ENCODE measurements around the gene BMP2.

BMP2 gene

GRCh38 chr20:6746901-6747609 is 20.4 kb upstream of the BMP2 start:
- no peak for DNase-seq
- ATAC-seq (replicated peaks): no peak
- no peaks in the 10 kb centered on the region for H3K27me3 Mint-ChIP-seq
- peaks cover 0 to 2% of the 10 kb centered on the region in 2 donors for H3K9me3 Mint-ChIP-seq
- H3K4me1 Mint-ChIP-seq (ENCODE audit: low read depth in 2 of 2): no peaks in the 10 kb centered on the region
- H3K4me3 Mint-ChIP-seq: no peak overlapping the region
- H3K36me3 Mint-ChIP-seq (ENCODE audit: insufficient read depth): no peaks in the 10 kb centered on the region
- no peak overlapping the region for H3K27ac Mint-ChIP-seq

DNA sequence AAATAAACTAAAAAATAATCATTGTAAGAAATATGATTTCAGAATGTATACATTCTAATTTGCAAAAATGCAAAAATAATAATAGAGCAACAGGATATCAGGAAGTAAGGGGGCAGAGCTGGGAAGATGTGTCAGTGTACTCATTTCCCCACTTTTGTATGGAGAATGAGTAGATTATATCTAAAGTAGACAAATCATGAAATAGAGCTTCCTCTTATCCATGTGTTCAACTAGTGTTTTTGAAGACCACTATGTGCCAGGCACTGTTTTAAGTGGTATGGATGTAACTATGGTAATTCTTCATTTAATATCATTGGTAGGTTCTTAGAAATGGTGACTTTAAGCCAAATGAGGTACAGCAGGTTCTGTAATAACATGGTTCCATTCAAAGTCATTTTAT is 17.0 kb upstream of the BMP2 start:
- H3K27ac Mint-ChIP-seq: no peak overlapping the region
- no peak for ATAC-seq (replicated peaks)
- H3K27me3 Mint-ChIP-seq: no peaks in the 10 kb centered on the region
- no peak overlapping the region for H3K4me3 Mint-ChIP-seq
- H3K4me1 Mint-ChIP-seq (ENCODE audit: low read depth in 2 of 2): no peaks in the 10 kb centered on the region
- H3K9me3 Mint-ChIP-seq: peaks cover 0 to 9% of the 10 kb centered on the region in 2 donors
- DNase-seq: no peak
- no peaks in the 10 kb centered on the region for H3K36me3 Mint-ChIP-seq (ENCODE audit: insufficient read depth)

- Mint-ChIP-seq H3K27me3 (no peaks in the 10 kb centered on the region), H3K9me3 (peaks cover 0 to 12% of the 10 kb centered on the region in 2 donors), H3K4me1 (ENCODE audit: low read depth in 2 of 2) (no peaks in the 10 kb centered on the region), H3K27ac (no peak overlapping the region), H3K36me3 (ENCODE audit: insufficient read depth) (peaks cover 3% of the 10 kb centered on the region), H3K4me3 (no peak overlapping the region)
- no peak for ATAC-seq (replicated peaks)
- no peak for DNase-seq
These were observed 10.5 kb upstream of the BMP2 start for GRCh38 chr20:6756693-6757595.

DNA sequence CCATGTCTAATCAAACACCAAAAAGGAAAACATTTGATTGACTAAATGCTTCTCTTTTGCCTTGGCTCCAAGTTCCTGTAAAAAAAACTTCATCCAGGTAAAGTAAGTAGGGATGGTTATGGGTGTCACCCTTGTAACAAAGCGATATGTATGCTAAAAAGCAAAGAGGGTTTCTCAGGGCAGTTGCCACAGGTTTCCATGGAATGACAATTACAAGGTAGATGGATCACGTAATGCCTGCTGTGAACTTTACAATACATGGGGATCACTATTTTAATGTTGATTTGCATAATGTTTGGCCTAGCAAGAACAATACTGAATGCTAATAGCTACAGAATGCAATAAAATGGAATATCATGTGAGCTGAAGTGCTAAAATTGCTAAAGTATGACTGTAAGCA is 2.9 kb upstream of the BMP2 start:
- H3K36me3 Mint-ChIP-seq (ENCODE audit: insufficient read depth): no peaks in the 10 kb centered on the region

DNA sequence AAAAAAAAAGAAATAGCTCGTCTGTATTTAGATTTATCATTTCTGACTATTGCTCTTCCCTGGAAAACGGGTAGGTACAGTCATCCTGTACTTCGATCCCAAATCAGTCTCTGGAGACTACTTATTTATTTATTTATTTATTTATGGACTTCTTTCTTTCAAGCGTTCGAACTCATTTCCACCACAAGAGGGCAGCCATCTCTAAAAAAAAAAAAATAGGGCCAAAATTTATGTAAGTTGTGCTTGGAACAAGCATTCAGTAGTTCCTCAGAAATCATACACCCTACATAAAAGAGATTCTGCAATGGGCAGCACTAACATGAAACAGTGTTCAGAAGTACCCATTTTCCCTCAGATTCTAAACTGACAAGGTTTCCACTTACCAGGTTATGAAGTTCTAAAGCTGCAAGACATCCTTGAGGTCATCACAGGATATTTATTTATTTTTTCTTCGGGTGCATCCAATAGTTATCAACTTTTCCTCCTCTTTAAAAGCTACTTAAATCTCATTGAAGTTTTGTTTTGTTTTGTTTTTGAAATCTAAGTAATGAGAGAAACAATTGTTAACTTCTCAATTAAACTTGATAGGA is 1.9 kb upstream of the BMP2 start:
- H3K9me3 Mint-ChIP-seq: no peaks in the 10 kb centered on the region
- peaks cover 19 to 31% of the 10 kb centered on the region in 2 donors for H3K27me3 Mint-ChIP-seq
- DNase-seq (no peak), ATAC-seq (replicated peaks) (no peak)
- H3K36me3 Mint-ChIP-seq (ENCODE audit: insufficient read depth): no peaks in the 10 kb centered on the region
- no peak overlapping the region for H3K27ac Mint-ChIP-seq
- H3K4me3 Mint-ChIP-seq: no peak overlapping the region
- H3K4me1 Mint-ChIP-seq (ENCODE audit: low read depth in 2 of 2): peaks cover 0 to 4% of the 10 kb centered on the region in 2 donors

More for the DNA sequence above, 2.9 kb upstream of the BMP2 start:
- no peak overlapping the region for H3K27ac Mint-ChIP-seq
- peaks cover 14 to 21% of the 10 kb centered on the region in 2 donors for H3K27me3 Mint-ChIP-seq
- H3K9me3 Mint-ChIP-seq: no peaks in the 10 kb centered on the region
- ATAC-seq (replicated peaks) (no peak), DNase-seq (no peak)
- H3K4me3 Mint-ChIP-seq: no peak overlapping the region
- H3K4me1 Mint-ChIP-seq (ENCODE audit: low read depth in 2 of 2): peaks cover 0 to 4% of the 10 kb centered on the region in 2 donors

DNA sequence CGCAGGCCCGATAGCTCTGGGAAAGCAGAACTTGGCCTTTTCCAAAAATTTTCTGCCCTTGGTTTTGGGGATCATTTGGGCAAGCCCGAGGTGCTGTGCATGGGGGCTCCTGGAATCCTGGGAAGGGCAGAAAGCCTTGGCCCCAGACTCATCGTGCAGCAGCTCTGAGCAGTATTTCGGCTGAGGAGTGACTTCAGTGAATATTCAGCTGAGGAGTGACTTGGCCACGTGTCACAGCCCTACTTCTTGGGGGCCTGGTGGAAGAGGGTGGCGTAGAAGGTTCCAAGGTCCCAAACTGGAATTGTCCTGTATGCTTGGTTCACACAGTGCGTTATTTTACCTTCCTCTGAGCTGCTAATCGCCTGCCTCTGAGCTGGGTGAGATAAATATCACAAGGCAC is 1.1 kb upstream of the BMP2 start:
- no peak for DNase-seq
- no peak overlapping the region for H3K27ac Mint-ChIP-seq
- no peaks in the 10 kb centered on the region for H3K36me3 Mint-ChIP-seq (ENCODE audit: insufficient read depth)
- H3K9me3 Mint-ChIP-seq: no peaks in the 10 kb centered on the region
- H3K4me3 Mint-ChIP-seq: no peak overlapping the region
- H3K27me3 Mint-ChIP-seq: peaks cover 22 to 39% of the 10 kb centered on the region in 2 donors
- no peak for ATAC-seq (replicated peaks)
- H3K4me1 Mint-ChIP-seq (ENCODE audit: low read depth in 2 of 2): peaks cover 0 to 4% of the 10 kb centered on the region in 2 donors

GRCh38 chr20:6767126-6767535 is 355 bp upstream of the BMP2 start:
- no peak overlapping the region for H3K4me3 Mint-ChIP-seq
- H3K4me1 Mint-ChIP-seq (ENCODE audit: low read depth in 2 of 2): peaks cover 0 to 4% of the 10 kb centered on the region in 2 donors
- no peak for DNase-seq
- no peak overlapping the region for H3K27ac Mint-ChIP-seq
- peaks cover 22 to 39% of the 10 kb centered on the region in 2 donors for H3K27me3 Mint-ChIP-seq
- H3K36me3 Mint-ChIP-seq (ENCODE audit: insufficient read depth): no peaks in the 10 kb centered on the region
- ATAC-seq (replicated peaks): no peak
- no peaks in the 10 kb centered on the region for H3K9me3 Mint-ChIP-seq

DNA sequence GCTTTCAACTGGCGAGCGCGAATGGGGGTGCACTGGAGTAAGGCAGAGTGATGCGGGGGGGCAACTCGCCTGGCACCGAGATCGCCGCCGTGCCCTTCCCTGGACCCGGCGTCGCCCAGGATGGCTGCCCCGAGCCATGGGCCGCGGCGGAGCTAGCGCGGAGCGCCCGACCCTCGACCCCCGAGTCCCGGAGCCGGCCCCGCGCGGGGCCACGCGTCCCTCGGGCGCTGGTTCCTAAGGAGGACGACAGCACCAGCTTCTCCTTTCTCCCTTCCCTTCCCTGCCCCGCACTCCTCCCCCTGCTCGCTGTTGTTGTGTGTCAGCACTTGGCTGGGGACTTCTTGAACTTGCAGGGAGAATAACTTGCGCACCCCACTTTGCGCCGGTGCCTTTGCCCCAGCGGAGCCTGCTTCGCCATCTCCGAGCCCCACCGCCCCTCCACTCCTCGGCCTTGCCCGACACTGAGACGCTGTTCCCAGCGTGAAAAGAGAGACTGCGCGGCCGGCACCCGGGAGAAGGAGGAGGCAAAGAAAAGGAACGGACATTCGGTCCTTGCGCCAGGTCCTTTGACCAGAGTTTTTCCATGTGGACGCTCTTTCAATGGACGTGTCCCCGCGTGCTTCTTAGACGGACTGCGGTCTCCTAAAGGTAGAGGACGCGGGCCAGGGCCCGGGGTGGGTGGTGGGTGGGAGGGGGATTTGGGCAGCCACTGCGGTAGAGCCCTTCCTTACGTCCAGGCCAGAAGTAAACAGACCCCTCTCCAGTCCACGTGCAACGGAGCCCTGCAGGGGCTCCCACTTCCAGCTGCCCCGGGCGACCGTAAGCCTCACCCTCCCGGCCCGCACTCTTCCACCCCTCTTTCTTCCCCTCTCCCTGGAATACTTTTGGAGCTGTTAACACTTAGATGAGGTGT is 998 bp downstream of the BMP2 start:
- DNase-seq: no peak
- Mint-ChIP-seq H3K9me3 (no peaks in the 10 kb centered on the region), H3K4me1 (ENCODE audit: low read depth in 2 of 2) (peaks cover 0 to 4% of the 10 kb centered on the region in 2 donors), H3K36me3 (ENCODE audit: insufficient read depth) (no peaks in the 10 kb centered on the region), H3K27ac (no peak overlapping the region), H3K4me3 (no peak overlapping the region), H3K27me3 (peaks cover 22 to 39% of the 10 kb centered on the region in 2 donors)
- ATAC-seq (replicated peaks): no peak

DNA sequence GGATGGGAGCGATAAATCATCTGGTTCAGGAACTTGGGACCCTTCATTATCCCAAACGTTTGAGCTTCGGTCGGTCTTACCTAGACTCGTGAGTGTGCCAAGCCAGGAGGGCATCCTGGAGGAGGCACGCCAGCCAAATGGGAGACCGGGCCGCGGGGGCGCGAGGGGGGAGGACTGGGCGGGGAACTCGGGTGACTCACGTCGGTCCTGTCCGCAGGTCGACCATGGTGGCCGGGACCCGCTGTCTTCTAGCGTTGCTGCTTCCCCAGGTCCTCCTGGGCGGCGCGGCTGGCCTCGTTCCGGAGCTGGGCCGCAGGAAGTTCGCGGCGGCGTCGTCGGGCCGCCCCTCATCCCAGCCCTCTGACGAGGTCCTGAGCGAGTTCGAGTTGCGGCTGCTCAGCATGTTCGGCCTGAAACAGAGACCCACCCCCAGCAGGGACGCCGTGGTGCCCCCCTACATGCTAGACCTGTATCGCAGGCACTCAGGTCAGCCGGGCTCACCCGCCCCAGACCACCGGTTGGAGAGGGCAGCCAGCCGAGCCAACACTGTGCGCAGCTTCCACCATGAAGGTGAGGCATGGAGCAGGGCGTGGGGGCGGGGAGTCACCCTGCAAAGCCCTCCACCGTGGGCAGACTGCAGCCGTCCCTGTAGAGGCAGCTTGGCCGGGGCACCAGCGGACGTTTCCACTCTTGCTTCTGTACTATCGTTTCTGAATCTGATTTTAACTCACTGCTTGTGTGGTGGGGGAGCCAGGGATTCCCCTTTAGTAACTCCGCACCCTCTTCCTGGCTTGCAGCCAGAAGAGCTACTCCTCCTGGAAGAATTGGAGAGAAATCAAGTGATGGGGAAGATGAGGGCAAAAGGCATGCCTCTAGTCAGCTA is 2.7 kb downstream of the BMP2 start:
- H3K4me1 Mint-ChIP-seq (ENCODE audit: low read depth in 2 of 2): peaks cover 0 to 4% of the 10 kb centered on the region in 2 donors
- DNase-seq (no peak), ATAC-seq (replicated peaks) (no peak)
- peak overlapping the region in 1 of 2 donors; percentile 33 for H3K4me3 Mint-ChIP-seq
- H3K27ac Mint-ChIP-seq: no peak overlapping the region
- H3K27me3 Mint-ChIP-seq: peaks cover 22 to 39% of the 10 kb centered on the region in 2 donors
- H3K9me3 Mint-ChIP-seq: no peaks in the 10 kb centered on the region
- no peaks in the 10 kb centered on the region for H3K36me3 Mint-ChIP-seq (ENCODE audit: insufficient read depth)

- Mint-ChIP-seq H3K36me3 (ENCODE audit: insufficient read depth) (no peaks in the 10 kb centered on the region), H3K4me1 (ENCODE audit: low read depth in 2 of 2) (peaks cover 0 to 4% of the 10 kb centered on the region in 2 donors), H3K4me3 (no peak overlapping the region), H3K9me3 (no peaks in the 10 kb centered on the region), H3K27me3 (peaks cover 22 to 39% of the 10 kb centered on the region in 2 donors), H3K27ac (no peak overlapping the region)
- DNase-seq (no peak), ATAC-seq (replicated peaks) (no peak)
These were observed 3.3 kb downstream of the BMP2 start for GRCh38 chr20:6770786-6771100.

GRCh38 chr20:6780433-6781190 is 13.1 kb downstream of the BMP2 start:
- Mint-ChIP-seq H3K27ac (no peak overlapping the region), H3K4me3 (no peak overlapping the region), H3K9me3 (no peaks in the 10 kb centered on the region), H3K27me3 (no peaks in the 10 kb centered on the region), H3K36me3 (ENCODE audit: insufficient read depth) (no peaks in the 10 kb centered on the region), H3K4me1 (ENCODE audit: low read depth in 2 of 2) (no peaks in the 10 kb centered on the region)
- no peak for DNase-seq
- no peak for ATAC-seq (replicated peaks)

- no peak for ATAC-seq (replicated peaks)
- Mint-ChIP-seq H3K4me3 (no peak overlapping the region), H3K27ac (no peak overlapping the region), H3K9me3 (peaks cover 0 to 7% of the 10 kb centered on the region in 2 donors), H3K4me1 (ENCODE audit: low read depth in 2 of 2) (no peaks in the 10 kb centered on the region), H3K36me3 (ENCODE audit: insufficient read depth) (no peaks in the 10 kb centered on the region), H3K27me3 (no peaks in the 10 kb centered on the region)
- no peak for DNase-seq
These were observed 16.3 kb downstream of the BMP2 start for GRCh38 chr20:6783752-6784151.
